Kidney (tissue), 14 donors: ENCODE results near the gene URB2. TPM values are rescaled to one million over a fixed set of nuclear protein-coding genes. Genes with fewer than 3 reads are reported as not detected.

ENCODE experiments used
- DNase-seq, 5 donors: peaks; one replicate each; pipeline ENCODE4 v3.0.0-alpha.2; 2013 to 2020
- FAIRE-seq: peaks from 2 replicates; lab custom pipeline; 2012; peaks lifted over from hg19 to GRCh38; lab: Jason Lieb, UNC
- H3K27ac ChIP-seq, 2 donors: one replicate each; pipeline ENCODE4 v1.7.0; 2013; ENCODE audit warnings: low read depth in 2 of 2, low read length in 2 of 2, inconsistent platforms in 1 of 2
- H3K27me3 ChIP-seq: one replicate; pipeline ENCODE4 v1.7.1; 2013; ENCODE audit warnings: low read length, inconsistent platforms; ENCODE audit not compliant: control insufficient read depth, insufficient read depth
- H3K36me3 ChIP-seq, 3 donors: one replicate each; pipeline versions ENCODE4 v1.7.0 to v1.7.1; 2013; ENCODE audit warnings: low read length in 3 of 3, control low read depth in 1 of 3, inconsistent platforms in 1 of 3; ENCODE audit not compliant: insufficient read depth in 3 of 3, control insufficient read depth in 2 of 3
- H3K4me1 ChIP-seq, 3 donors: one replicate each; pipeline versions ENCODE4 v1.7.0 to v1.7.1; 2013; ENCODE audit warnings: low read length in 3 of 3, inconsistent platforms in 1 of 3, low read depth in 1 of 3; ENCODE audit not compliant: control insufficient read depth in 2 of 3, insufficient read depth in 2 of 3
- H3K4me3 ChIP-seq, 3 donors: one replicate each; pipeline versions ENCODE4 v1.7.0 to v1.8.1; 2013; ENCODE audit warnings: low read length in 3 of 3, control low read depth in 1 of 3, inconsistent platforms in 1 of 3
- H3K9ac ChIP-seq, 3 donors: one replicate each; pipeline versions ENCODE4 v1.7.0 to v1.7.1; 2013; ENCODE audit warnings: low read length in 3 of 3, control low read depth in 1 of 3, inconsistent platforms in 1 of 3
- H3K9me3 ChIP-seq, 3 donors: one replicate each; pipeline versions ENCODE4 v1.7.0 to v1.7.1; 2013; ENCODE audit warnings: low read length in 3 of 3, control low read depth in 1 of 3, inconsistent platforms in 1 of 3; ENCODE audit not compliant: control insufficient read depth in 2 of 3, insufficient read depth in 1 of 3
- CTCF ChIP-seq: IDR thresholded peaks from 3 replicates; pipeline ENCODE4 v1.5.1; 2012; ENCODE audit warnings: mild to moderate bottlenecking, moderate library complexity, borderline replicate concordance; ENCODE audit not compliant: insufficient read depth; ENCODE audit errors: extremely low read depth
- intact Hi-C: fragments of 100-400 bp; cut with DNase I; formaldehyde crosslinking; loops from one replicate; pipeline ENCODE4 v1.11.1; 2022
- polyA plus RNA-seq: library from polyadenylated mRNA; stranded (reverse); fragments of 350-450 nt; fragmentation: Illumina TruSeq; extraction: RNeasy Lipid Tissue Mini Kit (QIAGEN cat#74804); gene quantifications from one replicate; pipeline ENCODE4 v1.2.3, GENCODE V29; 2014; ENCODE audit warnings: low read depth, low replicate concordance; ENCODE audit not compliant: insufficient read depth
- total RNA-seq: library from RNA; stranded (reverse); fragmentation: NEBNext Ultra II Directional; extraction: Animal tissue kit (Norgen Biotek cat#: 25700); gene quantifications from one replicate; pipeline ENCODE4 v1.2.1, GENCODE V29; 2021
- donor health status: control.
- donor health status: control.
- donor health status: control.
- donor health status: control.
- donor health status: control.
- donor health status: DM: yes; HTN: yes; CAD: no.
- donor health status: Normal renal cell carcinoma (clear cell type).

Gene URB2
- total and polyA plus RNA-seq, 2 donors from 2014 or later: 1.4 to 8.3 TPM

- Histone ChIP-seq H3K36me3 (no peaks in the 10 kb centered on the region), H3K27ac (no peak overlapping the region), H3K9me3 (no peaks in the 10 kb centered on the region), H3K4me1 (peaks cover 0 to 6% (median 0%) of the 10 kb centered on the region in 3 donors), H3K4me3 (peak overlapping the region in 1 of 3 donors; percentile 20), H3K27me3 (no peaks in the 10 kb centered on the region), H3K9ac (peak overlapping the region in 2 of 3 donors; percentile 5 to 60)
- peak in 3 of 5 donors; percentile 19 to 74 (median 34) for DNase-seq
- no peak for FAIRE-seq
- intact Hi-C loops: no loop called here
- no peak for TF ChIP-seq CTCF
These were observed 46.9 kb upstream of the URB2 start for GRCh38 chr1:229579059-229579673.

GRCh38 chr1:229581485-229581884, 44.6 kb upstream of the URB2 start:
- DNase-seq: no peak
- H3K27me3 ChIP-seq: no peaks in the 10 kb centered on the region
- no peak for TF ChIP-seq CTCF
- intact Hi-C loops: no loop called here
- H3K27ac ChIP-seq: no peak overlapping the region
- H3K9me3 ChIP-seq: no peaks in the 10 kb centered on the region
- no peak overlapping the region for H3K9ac ChIP-seq
- H3K4me1 ChIP-seq: peaks cover 0 to 6% (median 0%) of the 10 kb centered on the region in 3 donors
- H3K4me3 ChIP-seq: no peak overlapping the region
- no peak for FAIRE-seq
- H3K36me3 ChIP-seq: no peaks in the 10 kb centered on the region

DNA sequence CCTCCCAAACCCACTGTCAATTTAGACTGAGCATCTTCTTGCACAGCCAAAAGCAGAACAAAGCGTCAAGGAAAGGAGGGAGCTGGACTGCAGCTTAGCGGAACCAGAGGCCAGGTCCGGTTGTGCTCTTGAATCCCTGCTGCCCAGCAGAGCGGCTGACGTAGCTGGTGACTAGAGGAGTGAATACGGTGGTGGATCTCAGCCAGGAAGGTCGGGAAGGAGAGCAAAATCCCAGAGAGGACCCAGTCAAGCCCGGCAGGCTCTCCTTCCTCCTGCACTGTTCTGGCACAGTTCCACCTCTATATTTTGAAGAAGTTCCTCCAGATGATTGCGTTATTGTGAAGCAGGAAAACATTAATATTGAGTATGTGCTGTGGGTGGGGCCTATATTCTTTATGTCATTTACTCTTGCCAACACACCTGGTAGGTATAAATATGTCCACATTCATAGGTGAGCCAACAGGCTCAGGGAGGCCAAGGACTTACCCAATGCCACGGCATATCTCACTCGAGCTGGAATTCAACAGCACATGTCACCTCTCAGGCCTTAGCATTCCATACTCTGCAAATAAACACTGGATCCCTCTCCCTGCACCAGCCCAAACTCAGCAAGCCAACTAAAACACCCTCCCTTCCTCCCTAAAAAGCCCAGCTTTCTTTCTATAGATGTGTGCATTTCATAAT, 43.9 kb upstream of the URB2 start:
- intact Hi-C loops: no loop called here
- no peak overlapping the region for H3K27ac ChIP-seq
- H3K36me3 ChIP-seq: no peaks in the 10 kb centered on the region
- FAIRE-seq: no peak
- H3K4me3 ChIP-seq: no peak overlapping the region
- no peak for TF ChIP-seq CTCF
- H3K9ac ChIP-seq: no peak overlapping the region
- H3K27me3 ChIP-seq: no peaks in the 10 kb centered on the region
- DNase-seq: peak in 1 of 5 donors; percentile 33
- H3K4me1 ChIP-seq: peaks cover 0 to 6% (median 0%) of the 10 kb centered on the region in 3 donors
- no peaks in the 10 kb centered on the region for H3K9me3 ChIP-seq
